ENCODE data around the gene CLIC3.

Gene CLIC3

DNA sequence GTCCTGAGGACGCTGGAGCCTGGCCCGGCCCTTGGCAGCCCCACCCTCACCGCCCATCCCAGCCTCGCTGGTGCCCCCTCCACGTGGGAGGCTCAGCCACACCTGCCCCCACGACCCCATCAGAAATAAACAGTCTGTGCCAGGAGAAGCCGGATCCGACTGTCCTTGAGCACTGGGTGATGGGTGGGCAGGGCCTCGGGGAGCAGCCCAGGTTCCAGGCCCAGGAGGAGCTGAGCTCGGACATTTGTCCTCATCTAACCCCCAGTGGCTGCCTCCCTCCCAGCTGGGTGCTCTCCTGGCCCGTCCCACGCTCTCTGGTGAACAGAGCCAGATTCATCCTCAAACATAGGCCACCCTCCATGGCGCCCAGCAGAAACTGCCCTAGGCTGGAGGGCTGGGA is 23.6 kb downstream of the CLIC3 start:
- TF ChIP-seq, protein P1, sequence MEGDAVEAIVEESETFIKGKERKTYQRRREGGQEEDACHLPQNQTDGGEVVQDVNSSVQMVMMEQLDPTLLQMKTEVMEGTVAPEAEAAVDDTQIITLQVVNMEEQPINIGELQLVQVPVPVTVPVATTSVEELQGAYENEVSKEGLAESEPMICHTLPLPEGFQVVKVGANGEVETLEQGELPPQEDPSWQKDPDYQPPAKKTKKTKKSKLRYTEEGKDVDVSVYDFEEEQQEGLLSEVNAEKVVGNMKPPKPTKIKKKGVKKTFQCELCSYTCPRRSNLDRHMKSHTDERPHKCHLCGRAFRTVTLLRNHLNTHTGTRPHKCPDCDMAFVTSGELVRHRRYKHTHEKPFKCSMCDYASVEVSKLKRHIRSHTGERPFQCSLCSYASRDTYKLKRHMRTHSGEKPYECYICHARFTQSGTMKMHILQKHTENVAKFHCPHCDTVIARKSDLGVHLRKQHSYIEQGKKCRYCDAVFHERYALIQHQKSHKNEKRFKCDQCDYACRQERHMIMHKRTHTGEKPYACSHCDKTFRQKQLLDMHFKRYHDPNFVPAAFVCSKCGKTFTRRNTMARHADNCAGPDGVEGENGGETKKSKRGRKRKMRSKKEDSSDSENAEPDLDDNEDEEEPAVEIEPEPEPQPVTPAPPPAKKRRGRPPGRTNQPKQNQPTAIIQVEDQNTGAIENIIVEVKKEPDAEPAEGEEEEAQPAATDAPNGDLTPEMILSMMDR (IDR thresholded peaks at IDR 0.05; ENCODE audit: borderline replicate concordance, control extremely low read depth, extremely low read depth, insufficient read depth, missing control alignments), result no peak
- no peak for DNase-seq (ENCODE audit: low spot score)
- in situ Hi-C loops (cut with MboI; ENCODE audit: low sequenced_read_pairs, unreplicated experiment), result no loop called here

DNA sequence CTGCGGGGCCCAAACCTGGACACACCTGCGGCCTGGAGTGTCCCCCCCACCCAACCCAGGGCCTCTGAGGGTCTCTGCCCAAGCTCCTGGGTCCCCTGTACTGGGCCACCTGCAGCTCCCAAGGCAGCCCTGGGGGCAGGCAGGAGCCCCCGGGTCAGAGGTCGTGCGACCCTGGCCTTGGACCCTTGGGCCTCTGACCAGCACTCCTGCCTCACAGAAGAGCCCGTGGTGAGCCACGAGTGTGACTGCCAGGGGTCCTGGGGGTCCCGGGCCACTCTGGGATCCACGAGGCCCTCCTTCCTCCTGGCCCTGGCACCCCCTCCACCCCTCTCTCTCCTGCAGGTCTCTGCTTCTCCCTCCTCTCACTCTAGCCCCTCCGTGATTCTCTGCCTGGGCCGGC is 24.0 kb downstream of the CLIC3 start:
- TF ChIP-seq, protein P1 (IDR thresholded peaks at IDR 0.05; ENCODE audit: borderline replicate concordance, control extremely low read depth, extremely low read depth, insufficient read depth, missing control alignments), result no peak
- in situ Hi-C loops (cut with MboI; ENCODE audit: low sequenced_read_pairs, unreplicated experiment), result no loop called here
- DNase-seq (ENCODE audit: low spot score), result no peak

DNA sequence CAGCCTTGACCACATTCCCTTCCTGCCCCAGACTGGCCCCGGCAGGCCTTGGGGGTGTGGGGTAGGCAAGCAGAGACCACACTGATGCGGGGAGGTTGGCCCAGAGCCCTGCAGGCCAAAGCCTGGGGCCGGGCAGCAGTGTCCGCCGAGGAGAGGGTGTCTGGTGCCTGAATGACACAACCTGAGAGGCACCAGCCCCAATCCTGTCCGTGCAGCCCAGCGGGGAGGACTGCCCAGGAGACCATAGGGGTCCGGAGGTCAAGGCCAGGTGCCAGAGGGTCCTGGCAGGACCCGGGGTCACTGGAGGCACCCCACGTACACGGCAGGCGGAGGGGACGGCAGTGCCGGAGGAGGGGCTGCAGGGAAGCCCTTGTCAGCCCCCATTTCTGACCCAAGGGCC is 24.6 kb downstream of the CLIC3 start:
- in situ Hi-C loops (cut with MboI; ENCODE audit: low sequenced_read_pairs, unreplicated experiment), result no loop called here
- no peak for DNase-seq (ENCODE audit: low spot score)
- TF ChIP-seq, protein P1 (IDR thresholded peaks at IDR 0.05; ENCODE audit: borderline replicate concordance, control extremely low read depth, extremely low read depth, insufficient read depth, missing control alignments), result no peak

DNA sequence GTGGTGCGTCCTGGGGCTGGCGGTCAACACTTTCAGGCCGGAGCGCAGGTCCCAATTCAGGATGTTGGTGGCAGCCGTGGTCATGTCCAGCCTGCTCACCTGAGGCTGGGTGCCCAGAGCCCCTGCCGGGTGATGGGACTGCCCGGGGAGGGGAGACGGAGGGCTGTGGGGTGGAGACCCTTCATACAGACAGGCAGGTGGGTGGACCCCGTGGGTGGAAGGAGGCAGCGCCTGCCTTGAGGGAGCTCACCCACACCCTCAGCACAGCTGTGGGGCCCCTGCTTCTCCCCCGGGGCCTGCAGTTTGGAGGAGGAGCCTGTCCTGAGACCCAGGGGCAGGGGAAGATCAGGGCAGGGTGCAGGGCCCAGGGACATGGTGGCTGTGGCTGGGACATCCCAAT is 26.0 kb downstream of the CLIC3 start:
- DNase-seq (ENCODE audit: low spot score), result no peak
- TF ChIP-seq, protein P1 (IDR thresholded peaks at IDR 0.05; ENCODE audit: borderline replicate concordance, control extremely low read depth, extremely low read depth, insufficient read depth, missing control alignments), result no peak
- in situ Hi-C loops (cut with MboI; ENCODE audit: low sequenced_read_pairs, unreplicated experiment), result no loop called here

DNA sequence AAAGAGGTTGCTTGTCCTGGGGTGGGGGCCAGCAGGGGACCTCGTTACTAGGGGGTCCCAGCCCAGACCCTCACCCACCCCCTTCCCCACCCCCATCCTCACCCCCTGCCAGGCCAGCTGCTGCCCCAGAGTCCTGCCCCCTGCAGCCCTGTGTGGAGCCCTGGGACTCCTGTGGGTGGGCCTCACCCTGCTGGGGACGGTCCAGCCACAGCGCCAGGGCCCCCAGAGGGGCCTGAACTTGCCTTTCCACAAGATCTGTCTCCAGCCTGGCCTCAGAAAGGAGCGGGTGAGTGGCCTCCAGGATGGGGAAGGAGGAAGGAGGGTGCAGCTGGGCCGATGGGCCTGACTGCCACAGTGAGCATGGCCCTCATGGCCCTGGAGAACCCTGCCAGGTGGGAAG is 26.6 kb downstream of the CLIC3 start:
- TF ChIP-seq, protein P1 (IDR thresholded peaks at IDR 0.05; ENCODE audit: borderline replicate concordance, control extremely low read depth, extremely low read depth, insufficient read depth, missing control alignments), result no peak
- in situ Hi-C loops (cut with MboI; ENCODE audit: low sequenced_read_pairs, unreplicated experiment), result no loop called here
- no peak for DNase-seq (ENCODE audit: low spot score)

DNA sequence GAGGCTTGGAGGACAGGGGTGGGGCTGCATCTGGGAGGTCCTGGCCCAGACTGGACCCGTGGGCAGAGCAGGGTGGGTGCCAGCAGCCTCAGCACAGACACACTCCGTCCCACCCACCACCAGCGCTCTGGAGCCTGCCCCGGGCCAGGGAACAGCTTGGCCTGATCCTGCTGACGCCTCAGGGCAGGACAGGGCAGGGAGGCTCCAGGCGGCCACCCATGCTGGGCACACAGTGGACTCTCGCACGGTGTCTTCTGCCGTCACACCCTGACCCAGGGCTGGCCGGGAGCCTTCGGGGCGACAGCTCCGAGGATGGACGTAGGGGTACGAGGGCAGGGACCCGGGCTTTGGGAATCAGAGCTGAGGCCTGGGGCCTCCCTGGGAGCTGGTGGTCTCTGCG is 27.2 kb downstream of the CLIC3 start:
- in situ Hi-C loops (cut with MboI; ENCODE audit: low sequenced_read_pairs, unreplicated experiment), result no loop called here
- TF ChIP-seq, protein P1 (IDR thresholded peaks at IDR 0.05; ENCODE audit: borderline replicate concordance, control extremely low read depth, extremely low read depth, insufficient read depth, missing control alignments), result no peak
- DNase-seq (ENCODE audit: low spot score), result no peak
